HG03159 (cell line): ENCODE data around the gene CD207.
"Not testable (repeated sequence)": the region's sequence is repeated elsewhere in the genome, so short reads cannot be mapped to it uniquely, and the experiment has no call there.

Experiments used
- ATAC-seq: cut with Tn5 transposase; IDR thresholded peaks from one replicate; pipeline ENCODE4 v1.9.1; 2021; ENCODE audit warnings: mild to moderate bottlenecking, moderate library complexity; ENCODE audit not compliant: unreplicated experiment

The CD207 gene

GRCh38 chr2:70835643-70836042, at the start of gene CD207:
TSS of gene CD207 (minus strand) at chr2:70835816. CDS start at chr2:70835776, 40 bp downstream.
- ATAC-seq, result no peak

GRCh38 chr2:70878543-70878942, 42.9 kb upstream of the CD207 start:
- ATAC-seq, result not testable (repeated sequence)

- ATAC-seq, result not testable (repeated sequence)
Measured at GRCh38 chr2:70876138-70876537, 40.5 kb upstream of the CD207 start.

GRCh38 chr2:70873541-70873940, 37.9 kb upstream of the CD207 start:
- no peak for ATAC-seq

GRCh38 chr2:70871398-70872211, 36.0 kb upstream of the CD207 start:
- peak; percentile 70 for ATAC-seq

- no peak for ATAC-seq
Measured at GRCh38 chr2:70870790-70871189, 35.2 kb upstream of the CD207 start.

- ATAC-seq, result no peak
Measured at GRCh38 chr2:70868970-70869369, 33.4 kb upstream of the CD207 start.

GRCh38 chr2:70861777-70862625, 26.4 kb upstream of the CD207 start:
- ATAC-seq, result no peak

- no peak for ATAC-seq
Measured at GRCh38 chr2:70855667-70856066, 20.1 kb upstream of the CD207 start.

- no peak for ATAC-seq
Measured at GRCh38 chr2:70854411-70854810, 18.8 kb upstream of the CD207 start.

GRCh38 chr2:70852824-70853223, 17.2 kb upstream of the CD207 start:
- no peak for ATAC-seq

- no peak for ATAC-seq
Measured at GRCh38 chr2:70851704-70852103, 16.1 kb upstream of the CD207 start.

GRCh38 chr2:70850925-70851324, 15.3 kb upstream of the CD207 start:
- no peak for ATAC-seq

- no peak for ATAC-seq
Measured at GRCh38 chr2:70842401-70842800, 6.8 kb upstream of the CD207 start.

- no peak for ATAC-seq
Measured at GRCh38 chr2:70837980-70838925, 2.6 kb upstream of the CD207 start.

- ATAC-seq, result no peak
Measured at GRCh38 chr2:70834881-70835280, 735 bp downstream of the CD207 start.

- ATAC-seq, result no peak
Measured at GRCh38 chr2:70834106-70834505, 1.5 kb downstream of the CD207 start.

- no peak for ATAC-seq
Measured at GRCh38 chr2:70833246-70833645, 2.4 kb downstream of the CD207 start.

- ATAC-seq, result no peak
Measured at GRCh38 chr2:70832386-70832785, 3.2 kb downstream of the CD207 start.

GRCh38 chr2:70831861-70832260, 3.8 kb downstream of the CD207 start:
- no peak for ATAC-seq

GRCh38 chr2:70830366-70830765, 5.2 kb downstream of the CD207 start:
- ATAC-seq, result no peak
